H1 (cell line): Measurements from ENCODE around the gene VSX1. TPM values are rescaled to one million over a fixed set of nuclear protein-coding genes. Genes with fewer than 3 reads are reported as not detected.

Source experiments
- CTCF ChIA-PET: fragments of 300-600 bp; sonication (Branson Sonifier 250); formaldehyde crosslinking; loops from one replicate; lab custom pipeline; 2021; ENCODE audit not compliant: partially characterized antibody; lab: Charles Lee
- POLR2A ChIA-PET: fragments of 300-600 bp; sonication (Branson Sonifier 250); formaldehyde crosslinking; loops from one replicate; lab custom pipeline; 2021; ENCODE audit warnings: inconsistent platforms; ENCODE audit not compliant: partially characterized antibody; lab: Charles Lee
- DNase-seq, 2 experiments: peaks; one replicate each; pipeline versions ENCODE4 v3.0.0 to v3.0.0-alpha.2; 2010 to 2022; ENCODE audit warnings: low spot score in 2 of 2, low read depth in 1 of 2, mixed read lengths in 1 of 2
- FAIRE-seq: peaks from 2 replicates; lab custom pipeline; 2011; peaks lifted over from hg19 to GRCh38; lab: Jason Lieb, UNC
- H2AFZ ChIP-seq: 2 replicates; pipeline ENCODE4 v1.8.1; 2012; ENCODE audit warnings: low read length, inconsistent platforms
- H2AK5ac ChIP-seq: 2 replicates; pipeline ENCODE4 v1.6.1; 2013; ENCODE audit warnings: low read depth, low read length
- H2BK120ac ChIP-seq: replicated peaks from 2 replicates; pipeline ENCODE3; 2013; ENCODE audit warnings: low read depth, low read length, inconsistent platforms
- H2BK12ac ChIP-seq: 2 replicates; pipeline ENCODE4 v1.6.1; 2013; ENCODE audit warnings: low read depth, low read length
- H2BK15ac ChIP-seq: 2 replicates; pipeline ENCODE4 v1.6.1; 2013; ENCODE audit warnings: low read length
- H2BK20ac ChIP-seq: 2 replicates; pipeline ENCODE4 v1.6.1; 2013; ENCODE audit warnings: low read length
- H2BK5ac ChIP-seq: 2 replicates; pipeline ENCODE4 v1.6.1; 2013; ENCODE audit warnings: low read depth, low read length
- H3K14ac ChIP-seq: 2 replicates; pipeline ENCODE4 v1.6.1; 2013; ENCODE audit warnings: inconsistent platforms; ENCODE audit not compliant: insufficient read length
- H3K18ac ChIP-seq: 2 replicates; pipeline ENCODE4 v1.6.1; 2013; ENCODE audit warnings: low read length; ENCODE audit errors: extremely low read depth
- H3K23ac ChIP-seq: 2 replicates; pipeline ENCODE4 v1.6.1; 2013; ENCODE audit warnings: inconsistent platforms; ENCODE audit not compliant: insufficient read length
- H3K23me2 ChIP-seq: 2 replicates; pipeline ENCODE4 v1.6.1; 2013; ENCODE audit warnings: low read depth, low read length
- H3K27ac ChIP-seq: 2 replicates; pipeline ENCODE4 v1.6.1; 2011; ENCODE audit warnings: low read depth, low read length, inconsistent platforms
- H3K27me3 ChIP-seq, 4 experiments: replicated peaks in 1 of 4; 1 replicate in 1 of 4; 2 replicates in 3 of 4; pipeline versions ENCODE4 v1.6.1 to v1.8.1; 2011 to 2013; ENCODE audit warnings: low read length in 3 of 4, mild to moderate bottlenecking in 3 of 4, inconsistent platforms in 2 of 4, mixed read lengths in 2 of 4, moderate library complexity in 1 of 4; ENCODE audit not compliant: control insufficient read depth in 3 of 4, insufficient read depth in 3 of 4; ENCODE audit errors: extremely low read depth in 1 of 4
- H3K36me3 ChIP-seq, 4 experiments: 2 replicates each; pipeline versions ENCODE4 v1.6.1 to v1.8.1; 2011 to 2013; ENCODE audit warnings: mild to moderate bottlenecking in 4 of 4, low read length in 3 of 4, moderate library complexity in 2 of 4, control low read depth in 1 of 4, inconsistent platforms in 1 of 4; ENCODE audit not compliant: insufficient read depth in 4 of 4, control insufficient read depth in 2 of 4
- H3K4ac ChIP-seq: replicated peaks from 2 replicates; pipeline ENCODE3; 2013; ENCODE audit warnings: low read length, low read depth, mixed read lengths, inconsistent platforms; ENCODE audit not compliant: insufficient read length
- H3K4me1 ChIP-seq, 4 experiments: replicated peaks in 1 of 4; 1 replicate in 1 of 4; 2 replicates in 3 of 4; pipeline versions ENCODE4 v1.6.1 to v1.8.1; 2011 to 2013; ENCODE audit warnings: low read length in 3 of 4, inconsistent platforms in 2 of 4, mixed read lengths in 1 of 4; ENCODE audit not compliant: insufficient read depth in 4 of 4, control insufficient read depth in 3 of 4
- H3K4me2 ChIP-seq, 2 experiments: 2 replicates each; pipeline versions ENCODE4 v1.6.1 to v1.8.1; 2011 to 2013; ENCODE audit warnings: low read depth in 2 of 2, low read length in 2 of 2, control low read depth in 1 of 2, inconsistent platforms in 1 of 2, mild to moderate bottlenecking in 1 of 2; ENCODE audit not compliant: insufficient read depth in 1 of 2
- H3K4me3 ChIP-seq, 4 experiments: fragments of 200-600, 300-600 bp in 1 of 4; sonication (generic), shearing (Covaris generic), sonication (Bioruptor Twin) in 1 of 4; 2 replicates each; pipeline versions ENCODE4 v1.5.1 to v1.8.1; 2011 to 2016; ENCODE audit warnings: low read length in 4 of 4, low read depth in 3 of 4, control low read depth in 2 of 4, inconsistent platforms in 2 of 4, mild to moderate bottlenecking in 2 of 4, mixed read lengths in 1 of 4, moderate library complexity in 1 of 4; ENCODE audit not compliant: insufficient read depth in 2 of 4; ENCODE audit errors: extremely low read depth in 1 of 4
- H3K56ac ChIP-seq: replicated peaks from 2 replicates; pipeline ENCODE3; 2013; ENCODE audit warnings: low read depth, mild to moderate bottlenecking, mixed read lengths, low read length, inconsistent platforms; ENCODE audit not compliant: insufficient read length
- H3K79me1 ChIP-seq: 2 replicates; pipeline ENCODE4 v1.6.1; 2013; ENCODE audit warnings: low read depth, low read length, control low read depth
- H3K79me2 ChIP-seq, 2 experiments: 2 replicates each; pipeline versions ENCODE4 v1.6.1 to v1.8.1; 2012 to 2013; ENCODE audit warnings: low read length in 2 of 2, mild to moderate bottlenecking in 2 of 2, inconsistent platforms in 1 of 2; ENCODE audit not compliant: insufficient read depth in 2 of 2, control insufficient read depth in 1 of 2
- H3K9ac ChIP-seq, 4 experiments: replicated peaks in 1 of 4; 1 replicate in 1 of 4; 2 replicates in 3 of 4; pipeline versions ENCODE4 v1.6.1 to v1.8.1; 2011 to 2013; ENCODE audit warnings: low read depth in 3 of 4, low read length in 3 of 4, control low read depth in 2 of 4, mild to moderate bottlenecking in 2 of 4, moderate library complexity in 2 of 4, inconsistent platforms in 1 of 4; ENCODE audit errors: extremely low read depth in 1 of 4
- H3K9me3 ChIP-seq, 2 experiments: 2 replicates each; pipeline versions ENCODE4 v1.6.1 to v1.8.1; 2012 to 2013; ENCODE audit warnings: mild to moderate bottlenecking in 2 of 2, moderate library complexity in 2 of 2, control low read depth in 1 of 2, inconsistent platforms in 1 of 2, low read depth in 1 of 2, low read length in 1 of 2, mixed read lengths in 1 of 2; ENCODE audit not compliant: insufficient read depth in 2 of 2
- H4K20me1 ChIP-seq, 2 experiments: replicated peaks in 1 of 2; 2 replicates each; pipeline versions ENCODE3 to v1.8.1; 2011 to 2013; ENCODE audit warnings: inconsistent platforms in 2 of 2, low read length in 2 of 2, mild to moderate bottlenecking in 1 of 2; ENCODE audit not compliant: insufficient read depth in 2 of 2, control insufficient read depth in 1 of 2
- H4K5ac ChIP-seq: 2 replicates; pipeline ENCODE4 v1.6.1; 2013; ENCODE audit warnings: low read length, low read depth, mixed read lengths, inconsistent platforms; ENCODE audit not compliant: insufficient read length
- H4K8ac ChIP-seq: 2 replicates; pipeline ENCODE4 v1.8.0; 2013; ENCODE audit warnings: mild to moderate bottlenecking, moderate library complexity, low read length, inconsistent platforms; ENCODE audit not compliant: insufficient read depth; ENCODE audit errors: extremely low read depth
- H4K91ac ChIP-seq: replicated peaks from 2 replicates; pipeline ENCODE3; 2013; ENCODE audit warnings: low read length, mixed read lengths, inconsistent platforms; ENCODE audit not compliant: insufficient read length
- BCL11A ChIP-seq, 2 experiments: IDR thresholded peaks; one replicate each; pipeline ENCODE4 v1.6.1; 2011; ENCODE audit warnings: low read depth in 2 of 2, low read length in 2 of 2, mild to moderate bottlenecking in 2 of 2
- EGR1 ChIP-seq: IDR thresholded peaks from 2 replicates; pipeline ENCODE4 v1.6.1; 2011; ENCODE audit warnings: low read depth, low read length, borderline replicate concordance
- FOSL1 ChIP-seq: IDR thresholded peaks from 2 replicates; pipeline ENCODE4 v1.6.1; 2011; ENCODE audit warnings: mild to moderate bottlenecking, low read depth, low read length, moderate library complexity; ENCODE audit not compliant: insufficient read depth
- KDM1A ChIP-seq: fragments of 200-600, 300-600 bp; sonication (generic); IDR thresholded peaks from 2 replicates; pipeline ENCODE4 v1.7.1; 2016; ENCODE audit warnings: mild to moderate bottlenecking, low read length, borderline replicate concordance
- NRF1 ChIP-seq: IDR thresholded peaks from 2 replicates; pipeline ENCODE4 v1.6.1; 2011; ENCODE audit warnings: mild to moderate bottlenecking, low read depth, low read length, improper control_type of control experiment
- RAD21 ChIP-seq, 2 experiments: IDR thresholded peaks in 1 of 2; conservative IDR thresholded peaks in 1 of 2; 2 replicates each; pipeline ENCODE4 v1.6.1; 2011; ENCODE audit warnings: low read depth in 2 of 2, low read length in 2 of 2, improper control_type of control experiment in 1 of 2, inconsistent platforms in 1 of 2, mild to moderate bottlenecking in 1 of 2, moderate library complexity in 1 of 2
- SIN3A ChIP-seq, 2 experiments: IDR thresholded peaks in 1 of 2; conservative IDR thresholded peaks in 1 of 2; 2 replicates each; pipeline ENCODE4 v1.6.1; 2011 to 2012; ENCODE audit warnings: low read length in 2 of 2, improper control_type of control experiment in 1 of 2, low read depth in 1 of 2, mild to moderate bottlenecking in 1 of 2
- SP4 ChIP-seq: IDR thresholded peaks from 2 replicates; pipeline ENCODE4 v1.6.1; 2012; ENCODE audit warnings: low read length, inconsistent platforms
- YY1 ChIP-seq: IDR thresholded peaks from 2 replicates; pipeline ENCODE4 v1.6.1; 2011; ENCODE audit warnings: low read depth, mild to moderate bottlenecking, low read length
- WGBS, 2 experiments: shearing (Covaris generic) in 1 of 2; methylation state at CpG; one replicate each; pipeline versions ENCODE4 v1.1.6 to v1.1.7; 2013 to 2015; ENCODE audit warnings: low lambda C conversion rate in 2 of 2, mixed read lengths in 2 of 2, inconsistent platforms in 1 of 2, low coverage in 1 of 2, missing lambda C conversion rate in 1 of 2; ENCODE audit not compliant: insufficient replicate concordance in 2 of 2, insufficient coverage in 1 of 2, insufficient read length in 1 of 2; ENCODE audit errors: extremely low coverage in 1 of 2, missing lambda C conversion rate in 1 of 2; 5-methylcytosine and 5-hydroxymethylcytosine counted together
- polyA plus RNA-seq, 7 experiments: library from polyadenylated mRNA; depleted of rRNA in 3 of 7; stranded (reverse) in 5 of 7; unstranded in 2 of 7; fragments of >200 nt in 5 of 7; fragments of 200-250 nt in 2 of 7; gene quantifications; 1 replicate in 5 of 7; 2 replicates in 1 of 7; 4 replicates in 1 of 7; pipeline versions ENCODE4 v1.2.1 to v1.2.3, GENCODE V29; 2011 to 2013; ENCODE audit warnings: missing spikeins in 2 of 7, mixed read lengths in 2 of 7
- total RNA-seq: library from RNA; stranded (reverse); fragmentation: NEBNext Ultra II Directional; extraction: Animal tissue kit (Norgen Biotek cat#: 25700); gene quantifications from 2 replicates; pipeline ENCODE4 v1.2.1, GENCODE V29; 2021

Gene VSX1
- total and polyA plus RNA-seq, 2 of the 8 experiments (the other 6 are each of a cell fraction or from before 2014, with no cell fraction given) = 0.14 TPM; not detected in 1

DNA sequence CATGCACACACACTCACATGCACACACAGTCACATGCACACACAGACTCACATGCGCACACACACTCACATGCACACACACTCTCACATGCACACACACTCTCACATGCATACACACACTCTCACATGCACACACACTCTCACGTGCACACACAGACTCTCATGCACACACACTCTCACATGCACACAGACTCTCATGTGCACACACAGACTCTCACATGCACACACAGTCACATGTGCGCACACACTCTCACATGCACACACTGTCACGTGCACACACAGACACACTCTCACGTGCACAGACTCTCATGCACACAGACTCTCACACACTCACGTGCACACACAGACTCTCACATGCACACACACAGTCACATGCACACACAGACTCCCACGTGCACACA is 36.6 kb upstream of the VSX1 start:
- ChIA-PET CTCF (no interaction called here), POLR2A (no interaction called here)
- H3K14ac ChIP-seq = no peak overlapping the region
- peaks cover 0 to 3% of the 10 kb centered on the region in 2 experiments for H4K20me1 ChIP-seq
- no peak overlapping the region for H3K4me3 ChIP-seq
- no peaks in the 10 kb centered on the region for H3K79me2 ChIP-seq
- H3K4ac ChIP-seq = peak overlapping the region; percentile 94
- DNase-seq (no peak), FAIRE-seq (no peak)
- 0 out of 2 replicates have a peak overlapping the region, but pooled peaks have one; percentile 0 for H2BK15ac ChIP-seq
- H3K36me3 ChIP-seq = no peaks in the 10 kb centered on the region
- H2BK120ac ChIP-seq = no peak overlapping the region
- peak overlapping the region; percentile 34; the same call in 1 of the 2 replicates for H2AK5ac ChIP-seq
- peak overlapping the region; percentile 35; the same call in 1 of the 2 replicates for H2BK12ac ChIP-seq
- H2AFZ ChIP-seq = no peak overlapping the region
- WGBS, 2 experiments = 87% methylated on average over 7 of the region's 7 CpGs; no CpG with 5 or more reads in 1 of the 2 experiments
- H3K27me3 ChIP-seq = no peaks in the 10 kb centered on the region
- no peak overlapping the region for H3K23ac ChIP-seq
- H3K79me1 ChIP-seq = no peaks in the 10 kb centered on the region
- H4K91ac ChIP-seq = no peak overlapping the region
- no peak overlapping the region for H4K5ac ChIP-seq
- H3K4me1 ChIP-seq = no peaks in the 10 kb centered on the region
- no peak for TF ChIP-seq SIN3A (conservative IDR thresholded peaks at IDR 0.05 in 1 of 2, IDR thresholded peaks at IDR 0.05 in 1 of 2; ENCODE audit: low read depth in 1 of 2, low read length in 2 of 2)
- TF ChIP-seq SP4 = no peak
- no peak for TF ChIP-seq EGR1
- TF ChIP-seq NRF1 = no peak
- no peak for TF ChIP-seq FOSL1
- TF ChIP-seq KDM1A = peak; percentile 20; the same call in 1 of the 2 replicates
- no peak for TF ChIP-seq YY1
- no peak for TF ChIP-seq BCL11A (IDR thresholded peaks at IDR 0.05; ENCODE audit: low read depth in 2 of 2, low read length in 2 of 2)
- no peak for TF ChIP-seq RAD21 (IDR thresholded peaks at IDR 0.05 in 1 of 2, conservative IDR thresholded peaks at IDR 0.05 in 1 of 2; ENCODE audit: low read depth in 2 of 2, low read length in 2 of 2)
- H2BK20ac ChIP-seq = no peak overlapping the region; the same call in 1 of the 2 replicates
- no peak overlapping the region for H3K27ac ChIP-seq
- peak overlapping the region; percentile 20; the same call in 1 of the 2 replicates for H2BK5ac ChIP-seq
- H3K23me2 ChIP-seq = 0 out of 2 replicates have a peak, but pooled peaks cover 3% of the 10 kb centered on the region
- H3K4me2 ChIP-seq = no peak overlapping the region
- no peak overlapping the region for H3K18ac ChIP-seq
- H3K9me3 ChIP-seq = no peaks in the 10 kb centered on the region
- H3K9ac ChIP-seq = no peak overlapping the region
- no peak overlapping the region; the same call in 1 of the 2 replicates for H4K8ac ChIP-seq
- H3K56ac ChIP-seq = no peak overlapping the region
